HG03066 (cell line): ENCODE results near the gene ADGB.

Source experiments
- ATAC-seq: cut with Tn5 transposase; IDR thresholded peaks from one replicate; pipeline ENCODE4 v1.9.1; 2021; ENCODE audit warnings: low read depth; ENCODE audit not compliant: unreplicated experiment

ADGB gene

GRCh38 chr6:146859206-146859605, 260.4 kb downstream of the ADGB start:
- no peak for ATAC-seq

GRCh38 chr6:146859795-146860495, 261.2 kb downstream of the ADGB start:
- ATAC-seq = no peak

GRCh38 chr6:146860583-146860982, 261.8 kb downstream of the ADGB start:
- ATAC-seq = no peak

- no peak for ATAC-seq
Observed at GRCh38 chr6:146861029-146861563, 262.3 kb downstream of the ADGB start.

- no peak for ATAC-seq
Observed at GRCh38 chr6:146861716-146862115, 262.9 kb downstream of the ADGB start.

GRCh38 chr6:146862508-146862919, 263.7 kb downstream of the ADGB start:
- no peak for ATAC-seq

- no peak for ATAC-seq
Observed at GRCh38 chr6:146864300-146864699, 265.5 kb downstream of the ADGB start.

GRCh38 chr6:146864885-146865284, 266.1 kb downstream of the ADGB start:
- ATAC-seq = no peak
